ENCODE data around the gene CR1. TPM values are rescaled to one million over a fixed set of nuclear protein-coding genes. Genes with fewer than 3 reads are reported as not detected.

CR1 gene
- total RNA-seq, 6 experiments from 2014 or later = 1.1 to 7.8 (median 2.0) TPM

DNA sequence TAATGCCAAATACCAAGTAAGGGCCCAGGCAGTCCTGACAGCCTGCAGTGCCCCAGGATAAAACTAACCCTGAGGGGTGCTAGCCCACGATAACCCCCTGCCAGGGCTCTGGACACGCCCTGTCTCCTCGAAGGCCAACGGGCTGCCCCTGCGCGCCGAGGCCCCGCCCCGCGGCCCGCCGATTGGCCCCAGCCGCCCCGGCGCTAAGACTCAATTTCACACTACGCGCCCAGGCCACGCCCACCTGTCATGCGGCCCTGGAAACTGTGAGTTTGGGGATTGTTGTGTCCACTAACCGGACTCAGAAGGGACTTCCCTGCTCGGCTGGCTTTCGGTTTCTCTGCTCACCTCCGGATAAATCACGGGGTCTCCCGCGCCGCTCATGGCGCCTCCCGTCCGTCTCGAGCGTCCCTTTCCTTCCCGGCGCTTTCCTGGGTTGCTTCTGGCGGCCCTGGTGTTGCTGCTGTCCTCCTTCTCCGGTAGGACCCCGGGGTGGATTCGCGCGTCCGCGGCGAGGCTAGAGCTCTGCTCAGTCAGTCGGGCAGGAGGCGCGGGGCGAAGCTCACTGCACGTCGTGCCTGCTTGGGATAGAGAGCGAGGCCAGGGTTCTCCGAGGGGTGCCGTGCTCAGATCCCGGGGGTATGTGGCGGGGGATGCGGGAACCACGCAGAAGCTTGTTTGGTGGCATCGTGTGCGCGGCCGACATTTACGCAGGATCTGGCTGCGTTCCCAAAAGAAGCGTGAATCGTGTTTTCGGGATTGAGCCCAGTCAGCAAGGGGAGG lies 149.1 kb downstream of the CR1 start, which contains the start of gene CR1L:
TSS of gene CR1L (plus strand) at position 282 of the 783 bp plus-strand sequence. CDS start at position 383, 101 bp downstream.
- H3K4me1 ChIP-seq = peaks cover 0 to 5% (median 0%) of the 10 kb centered on the region in 4 donors
- H3K36me3 ChIP-seq = no peaks in the 10 kb centered on the region
- WGBS (ENCODE audit: insufficient coverage, low coverage, low lambda C conversion rate, missing lambda C conversion rate) = 6% methylated on average over 16 of the region's 65 CpGs
- TF ChIP-seq, protein P1, sequence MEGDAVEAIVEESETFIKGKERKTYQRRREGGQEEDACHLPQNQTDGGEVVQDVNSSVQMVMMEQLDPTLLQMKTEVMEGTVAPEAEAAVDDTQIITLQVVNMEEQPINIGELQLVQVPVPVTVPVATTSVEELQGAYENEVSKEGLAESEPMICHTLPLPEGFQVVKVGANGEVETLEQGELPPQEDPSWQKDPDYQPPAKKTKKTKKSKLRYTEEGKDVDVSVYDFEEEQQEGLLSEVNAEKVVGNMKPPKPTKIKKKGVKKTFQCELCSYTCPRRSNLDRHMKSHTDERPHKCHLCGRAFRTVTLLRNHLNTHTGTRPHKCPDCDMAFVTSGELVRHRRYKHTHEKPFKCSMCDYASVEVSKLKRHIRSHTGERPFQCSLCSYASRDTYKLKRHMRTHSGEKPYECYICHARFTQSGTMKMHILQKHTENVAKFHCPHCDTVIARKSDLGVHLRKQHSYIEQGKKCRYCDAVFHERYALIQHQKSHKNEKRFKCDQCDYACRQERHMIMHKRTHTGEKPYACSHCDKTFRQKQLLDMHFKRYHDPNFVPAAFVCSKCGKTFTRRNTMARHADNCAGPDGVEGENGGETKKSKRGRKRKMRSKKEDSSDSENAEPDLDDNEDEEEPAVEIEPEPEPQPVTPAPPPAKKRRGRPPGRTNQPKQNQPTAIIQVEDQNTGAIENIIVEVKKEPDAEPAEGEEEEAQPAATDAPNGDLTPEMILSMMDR (IDR thresholded peaks at IDR 0.05) = no peak
- TF ChIP-seq POLR2A (IDR thresholded peaks at IDR 0.05) = no peak
- no peak within 1 kb of the TSS for H3K27ac ChIP-seq
- H3K4me3 ChIP-seq = peak within 1 kb of the TSS; percentile 53 to 61 (median 56)
- ATAC-seq = peak; percentile 94 to 97 (median 96)
- DNase-seq = peak; percentile 74 to 87 (median 83)
- no peaks in the 10 kb centered on the region for H3K27me3 ChIP-seq
- H3K9me3 ChIP-seq = no peaks in the 10 kb centered on the region
- intact Hi-C loops (cut with DNase I) = no loop called here

GRCh38 chr1:207645635-207646081 lies 149.7 kb downstream of the CR1 start:
- intact Hi-C loops (cut with DNase I) = no loop called here
- no peaks in the 10 kb centered on the region for H3K36me3 ChIP-seq
- H3K4me1 ChIP-seq = peaks cover 0 to 5% (median 0%) of the 10 kb centered on the region in 4 donors
- H3K4me3 ChIP-seq = peak overlapping the region; percentile 53 to 61 (median 56)
- WGBS (ENCODE audit: insufficient coverage, low coverage, low lambda C conversion rate, missing lambda C conversion rate) = 78% methylated on average over 9 of the region's 17 CpGs
- ATAC-seq (peak; percentile 10 to 31 (median 15)), DNase-seq (no peak)
- no peaks in the 10 kb centered on the region for H3K9me3 ChIP-seq
- H3K27ac ChIP-seq = no peak overlapping the region
- H3K27me3 ChIP-seq = no peaks in the 10 kb centered on the region
- TF ChIP-seq, protein P1 (IDR thresholded peaks at IDR 0.05) = no peak
- no peak for TF ChIP-seq POLR2A (IDR thresholded peaks at IDR 0.05)

DNA sequence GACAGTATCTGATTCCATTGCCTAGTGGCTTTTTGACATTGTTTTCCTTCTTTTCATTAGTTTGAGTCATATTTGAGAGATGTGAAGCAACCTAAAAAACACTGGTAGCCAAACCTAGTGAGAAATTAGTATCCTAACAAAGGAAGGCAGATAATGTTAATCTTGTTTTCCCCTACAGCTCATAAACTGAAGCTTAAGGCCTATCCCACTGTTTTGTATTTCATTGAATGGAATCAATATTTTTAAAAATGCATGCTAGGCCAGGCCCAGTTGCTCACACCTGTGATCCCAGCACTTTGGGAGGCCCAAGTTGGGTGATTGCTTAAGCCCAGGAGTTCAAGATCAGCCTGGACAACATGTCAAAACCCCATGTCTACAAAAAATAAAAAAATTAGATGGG lies 150.2 kb downstream of the CR1 start:
- DNase-seq (no peak), ATAC-seq (no peak)
- Histone ChIP-seq H3K36me3 (no peaks in the 10 kb centered on the region), H3K4me1 (peaks cover 0 to 5% (median 0%) of the 10 kb centered on the region in 4 donors), H3K9me3 (no peaks in the 10 kb centered on the region), H3K4me3 (no peak overlapping the region), H3K27ac (no peak overlapping the region), H3K27me3 (no peaks in the 10 kb centered on the region)
- intact Hi-C loops (cut with DNase I) = no loop called here
- TF ChIP-seq, protein P1 (IDR thresholded peaks at IDR 0.05) = no peak
- no peak for TF ChIP-seq POLR2A (IDR thresholded peaks at IDR 0.05)

- WGBS (ENCODE audit: insufficient coverage, low coverage, low lambda C conversion rate, missing lambda C conversion rate) = 69% methylated on average over 4 of the region's 4 CpGs
- Histone ChIP-seq H3K4me3 (no peak overlapping the region), H3K27ac (no peak overlapping the region), H3K27me3 (no peaks in the 10 kb centered on the region), H3K4me1 (peaks cover 0 to 5% (median 0%) of the 10 kb centered on the region in 4 donors), H3K36me3 (no peaks in the 10 kb centered on the region), H3K9me3 (no peaks in the 10 kb centered on the region)
- no peak for ATAC-seq
- no peak for DNase-seq
- TF ChIP-seq, protein P1 (IDR thresholded peaks at IDR 0.05) = no peak
- no peak for TF ChIP-seq POLR2A (IDR thresholded peaks at IDR 0.05)
- intact Hi-C loops (cut with DNase I) = no loop called here
These were observed 151.1 kb downstream of the CR1 start for GRCh38 chr1:207646944-207647579.

All from right lobe of liver (tissue), 6 donors.